GM10847 (cell line): Measurements from ENCODE around the gene STN1.

Experiments used
- POLR2A ChIP-seq: IDR thresholded peaks from 2 replicates; pipeline ENCODE4 v1.6.1; 2011; ENCODE audit not compliant: insufficient read length; ENCODE audit errors: extremely low read depth

The STN1 gene

GRCh38 chr10:103934308-103934707, 16.3 kb upstream of the STN1 start:
- TF ChIP-seq POLR2A, result no peak

- no peak for TF ChIP-seq POLR2A
Measured at GRCh38 chr10:103933557-103934121, 15.7 kb upstream of the STN1 start.

GRCh38 chr10:103932971-103933370, 15.0 kb upstream of the STN1 start:
- TF ChIP-seq POLR2A, result no peak

GRCh38 chr10:103932271-103932670, 14.3 kb upstream of the STN1 start:
- TF ChIP-seq POLR2A, result no peak

GRCh38 chr10:103931603-103932002, 13.6 kb upstream of the STN1 start:
- no peak for TF ChIP-seq POLR2A

- TF ChIP-seq POLR2A, result no peak
Measured at GRCh38 chr10:103930881-103931280, 12.9 kb upstream of the STN1 start.

- no peak for TF ChIP-seq POLR2A
Measured at GRCh38 chr10:103930449-103930848, 12.5 kb upstream of the STN1 start.

GRCh38 chr10:103929381-103929921, 11.5 kb upstream of the STN1 start:
- no peak for TF ChIP-seq POLR2A

- TF ChIP-seq POLR2A, result no peak
Measured at GRCh38 chr10:103928784-103929183, 10.8 kb upstream of the STN1 start.

- no peak for TF ChIP-seq POLR2A
Measured at GRCh38 chr10:103926722-103927319, 8.8 kb upstream of the STN1 start.

- no peak for TF ChIP-seq POLR2A
Measured at GRCh38 chr10:103925591-103925990, 7.6 kb upstream of the STN1 start.

GRCh38 chr10:103923502-103923901, 5.5 kb upstream of the STN1 start:
- TF ChIP-seq POLR2A, result no peak

GRCh38 chr10:103922659-103923058, 4.7 kb upstream of the STN1 start:
- no peak for TF ChIP-seq POLR2A

GRCh38 chr10:103921750-103922195, 3.8 kb upstream of the STN1 start:
- TF ChIP-seq POLR2A, result no peak

- TF ChIP-seq POLR2A, result no peak
Measured at GRCh38 chr10:103921248-103921647, 3.3 kb upstream of the STN1 start.

- TF ChIP-seq POLR2A, result no peak
Measured at GRCh38 chr10:103919648-103920025, 1.7 kb upstream of the STN1 start.
